Activated CD8-positive, alpha-beta memory T cell treated with anti-CD3 and anti-CD28 coated beads for 36 hours (primary cell): Measurements from ENCODE around the gene F7. TPM values are rescaled to one million over a fixed set of nuclear protein-coding genes. Genes with fewer than 3 reads are reported as not detected.
"Not testable (repeated sequence)": the region's sequence is repeated elsewhere in the genome, so short reads cannot be mapped to it uniquely, and the experiment has no call there.

ENCODE experiments used
- CTCF ChIA-PET: fragments of 350-600 bp; sonication (Branson Sonifier 250); formaldehyde crosslinking; loops from one replicate; lab custom pipeline; 2021; ENCODE audit warnings: antibody characterized with exemption; lab: Charles Lee
- POLR2A ChIA-PET: fragments of 350-600 bp; sonication (Branson Sonifier 250); formaldehyde crosslinking; loops from one replicate; lab custom pipeline; 2021; ENCODE audit warnings: antibody characterized with exemption; lab: Charles Lee
- total RNA-seq, 2 experiments: library from RNA; stranded (reverse); gene quantifications; one replicate each; pipeline ENCODE4 v1.2.3, GENCODE V29; 2021

Gene F7
- total RNA-seq, 2 experiments from 2014 or later, result 0.30 to 0.46 TPM

DNA sequence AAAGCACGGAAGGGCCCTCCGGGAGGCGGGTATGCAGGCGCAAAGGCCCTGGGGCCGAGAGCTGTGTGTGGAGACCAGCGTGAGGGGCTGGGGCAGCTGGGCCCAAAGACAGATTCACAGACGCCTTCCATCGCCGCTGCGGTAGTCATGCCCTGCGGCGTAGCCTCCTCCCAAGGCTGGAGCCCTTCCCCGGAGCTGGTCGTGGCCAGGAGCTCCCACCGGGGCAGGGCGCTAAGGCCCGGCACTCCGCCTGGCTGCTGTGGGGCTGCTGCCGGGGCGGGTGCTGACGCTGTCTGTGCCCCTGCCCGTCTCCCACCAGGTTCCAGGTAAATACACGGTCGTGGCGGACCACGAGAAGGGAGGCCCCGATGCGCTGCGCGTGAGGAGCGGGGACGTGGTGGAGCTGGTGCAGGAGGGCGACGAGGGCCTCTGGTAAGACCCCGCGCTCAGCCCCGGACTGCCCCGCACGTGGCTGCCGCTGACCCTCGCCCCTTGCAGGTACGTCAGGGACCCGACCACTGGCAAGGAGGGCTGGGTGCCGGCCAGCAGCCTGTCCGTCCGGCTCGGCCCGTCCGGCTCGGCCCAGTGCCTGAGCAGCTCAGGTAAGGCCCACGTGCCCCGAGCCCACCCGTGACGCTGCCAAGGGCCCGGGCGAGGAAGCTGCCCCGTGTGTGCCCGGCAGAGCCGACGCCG is 9.4 kb upstream of the F7 start:
- POLR2A ChIA-PET, result no interaction called here
- CTCF ChIA-PET, result no interaction called here

DNA sequence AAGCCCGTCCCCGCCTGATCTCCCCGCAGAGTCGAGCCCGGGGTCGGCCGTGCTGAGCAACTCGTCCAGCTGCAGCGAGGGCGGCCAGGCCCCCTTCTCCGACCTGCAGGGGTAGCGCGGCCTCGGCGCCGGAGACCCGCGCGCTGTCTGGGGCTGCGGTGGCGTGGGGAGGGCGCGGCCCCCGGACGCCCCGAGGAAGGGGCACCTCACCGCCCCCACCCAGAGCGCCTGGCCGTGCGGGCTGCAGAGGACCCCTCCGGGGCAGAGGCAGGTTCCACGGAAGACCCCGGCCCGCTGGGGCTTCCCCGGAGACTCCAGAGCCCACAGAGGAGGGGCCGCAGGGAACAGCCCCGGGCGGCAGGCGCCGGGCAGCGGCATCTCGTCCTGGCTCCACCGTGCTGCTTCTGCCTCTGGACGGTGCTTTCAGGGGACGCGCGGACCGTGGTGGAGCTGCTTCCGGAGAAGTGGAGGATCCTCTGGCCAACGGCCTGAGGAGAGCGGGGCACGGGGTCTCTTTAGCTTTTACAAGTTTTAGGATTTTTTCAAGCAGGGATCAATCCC is 8.8 kb upstream of the F7 start:
- CTCF ChIA-PET, result no interaction called here

DNA sequence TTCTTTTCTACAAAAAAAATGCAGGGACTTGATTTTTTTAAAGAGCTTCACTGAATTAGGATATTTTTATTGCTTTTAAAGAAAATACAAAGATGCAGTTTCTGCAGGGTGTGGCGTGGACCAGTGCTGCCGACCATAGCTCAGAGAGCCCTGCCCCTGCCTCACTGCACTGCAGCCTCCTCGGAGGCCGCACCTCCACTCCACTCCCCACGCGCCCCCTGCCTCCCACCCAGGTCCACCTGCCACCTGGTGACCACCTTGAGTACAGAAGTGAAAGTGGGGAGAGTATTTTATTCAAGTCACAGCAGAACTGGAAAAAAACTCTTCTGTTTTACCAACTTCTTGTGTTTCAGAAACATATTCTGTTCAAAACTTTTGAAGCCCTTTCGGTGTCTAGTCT is 7.9 kb upstream of the F7 start:
- POLR2A ChIA-PET, result no interaction called here
- CTCF ChIA-PET, result no interaction called here

More for the DNA sequence above, 8.8 kb upstream of the F7 start:
- POLR2A ChIA-PET, result no interaction called here

DNA sequence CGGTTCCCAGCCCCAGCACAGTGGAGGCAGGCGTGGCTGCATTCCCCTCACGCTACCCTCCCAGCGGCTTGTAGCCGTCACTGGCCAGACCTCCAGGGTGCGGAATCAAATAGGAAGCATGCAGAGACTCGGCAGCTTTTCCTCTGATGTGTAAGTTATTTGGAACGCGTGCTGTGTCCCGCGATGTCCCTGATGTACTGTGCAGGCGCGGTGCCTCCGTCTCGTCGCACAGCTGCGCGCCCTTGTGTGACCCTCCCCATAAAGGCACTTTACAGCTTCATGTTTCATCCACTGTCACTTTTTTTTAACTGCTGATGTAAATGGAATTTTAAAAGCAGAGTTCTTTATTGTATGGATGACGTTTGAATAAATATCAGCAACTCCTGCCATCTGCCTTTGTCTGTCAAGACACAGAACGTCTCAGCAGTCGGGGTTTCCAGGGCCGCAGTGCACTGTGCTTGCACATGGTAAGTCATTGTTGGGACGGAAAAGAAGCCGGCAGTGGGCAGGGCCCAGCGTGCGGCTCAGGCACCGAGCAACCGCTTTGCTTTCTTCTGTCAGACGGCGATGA is 7.3 kb upstream of the F7 start:
- CTCF ChIA-PET, result no interaction called here
- POLR2A ChIA-PET, result no interaction called here

DNA sequence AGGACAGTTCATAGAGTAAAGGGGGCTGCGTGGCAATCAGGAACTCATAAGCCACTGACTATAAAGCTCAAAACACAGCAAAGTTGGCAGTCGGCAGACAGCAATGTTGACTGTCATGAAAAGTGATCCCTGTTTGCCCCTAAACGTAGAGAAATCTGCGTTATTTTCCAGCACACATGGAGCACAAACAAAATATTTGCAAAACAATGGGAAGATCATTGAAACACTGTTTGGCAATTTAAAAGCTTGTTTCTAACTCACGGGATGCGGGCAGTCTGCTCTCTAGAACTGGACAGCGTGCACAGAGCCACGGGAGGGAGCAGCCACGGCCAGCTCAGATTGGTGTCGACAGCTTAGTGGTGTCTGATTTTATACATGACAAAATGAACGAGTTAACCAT is 6.4 kb upstream of the F7 start:
- CTCF ChIA-PET, result no interaction called here

DNA sequence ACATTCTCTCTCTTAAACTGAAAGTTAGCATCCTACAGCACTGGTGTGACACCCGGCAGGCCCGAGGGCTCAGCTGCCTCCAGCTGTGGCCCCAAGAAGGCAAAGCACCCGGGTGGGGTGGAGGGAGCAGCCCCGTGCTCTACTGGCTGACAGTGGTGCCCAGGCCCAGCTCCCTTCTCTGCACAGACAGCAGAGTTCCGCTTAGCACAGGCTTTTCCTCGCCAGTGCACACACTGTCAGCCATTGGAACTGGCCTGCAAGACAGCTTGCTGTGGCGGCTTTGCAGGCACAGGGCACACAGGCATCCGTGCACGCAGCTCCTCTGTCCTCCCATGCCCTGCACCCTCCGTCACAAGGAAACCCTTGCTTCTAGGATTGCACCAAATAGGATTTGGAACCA is 3.3 kb upstream of the F7 start:
- POLR2A ChIA-PET, CTCF ChIA-PET: not testable (repeated sequence)

More for the DNA sequence above, 6.4 kb upstream of the F7 start:
- POLR2A ChIA-PET, result no interaction called here

DNA sequence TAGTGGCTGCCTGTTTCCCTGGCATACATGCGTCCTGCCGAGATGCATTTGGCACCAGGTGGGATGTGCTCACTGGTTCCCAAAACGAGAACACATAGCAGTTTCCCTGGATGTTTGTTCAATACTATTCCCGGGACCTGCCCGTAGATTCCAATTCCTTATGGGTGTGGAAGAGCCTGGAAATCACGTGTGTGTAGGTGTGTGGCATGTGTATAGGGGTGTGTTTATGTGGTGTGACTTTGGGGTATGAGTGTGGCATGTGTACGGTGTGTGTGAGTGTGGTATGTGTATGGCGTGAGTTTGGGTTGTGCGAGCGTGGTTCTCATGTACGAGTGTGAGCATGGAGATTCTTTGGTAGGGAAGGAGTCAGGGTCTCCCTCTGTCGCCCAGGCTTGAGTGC is 2.9 kb upstream of the F7 start:
- ChIA-PET POLR2A (no interaction called here), CTCF (no interaction called here)

DNA sequence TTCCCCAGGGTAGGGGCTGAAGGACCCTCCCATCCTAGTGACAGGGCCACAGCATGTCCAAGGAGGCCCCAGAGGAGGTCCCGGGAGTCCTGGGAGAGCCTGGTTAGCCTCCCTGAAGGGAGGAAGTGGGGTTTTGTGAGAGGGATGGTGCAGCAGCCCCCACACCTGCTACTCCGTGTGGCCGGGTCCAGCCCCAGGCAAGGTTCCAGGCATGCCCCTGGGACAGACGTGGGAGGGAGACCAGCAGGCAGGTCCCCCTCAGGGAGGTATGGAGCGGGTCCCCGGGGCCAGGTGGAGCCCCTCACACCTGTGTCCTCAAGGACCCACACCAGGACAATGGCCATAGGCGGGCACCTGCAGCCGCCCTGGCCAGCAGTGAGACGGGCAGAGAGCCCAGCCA is 1.9 kb upstream of the F7 start:
- CTCF ChIA-PET, result no interaction called here
- POLR2A ChIA-PET, result no interaction called here

DNA sequence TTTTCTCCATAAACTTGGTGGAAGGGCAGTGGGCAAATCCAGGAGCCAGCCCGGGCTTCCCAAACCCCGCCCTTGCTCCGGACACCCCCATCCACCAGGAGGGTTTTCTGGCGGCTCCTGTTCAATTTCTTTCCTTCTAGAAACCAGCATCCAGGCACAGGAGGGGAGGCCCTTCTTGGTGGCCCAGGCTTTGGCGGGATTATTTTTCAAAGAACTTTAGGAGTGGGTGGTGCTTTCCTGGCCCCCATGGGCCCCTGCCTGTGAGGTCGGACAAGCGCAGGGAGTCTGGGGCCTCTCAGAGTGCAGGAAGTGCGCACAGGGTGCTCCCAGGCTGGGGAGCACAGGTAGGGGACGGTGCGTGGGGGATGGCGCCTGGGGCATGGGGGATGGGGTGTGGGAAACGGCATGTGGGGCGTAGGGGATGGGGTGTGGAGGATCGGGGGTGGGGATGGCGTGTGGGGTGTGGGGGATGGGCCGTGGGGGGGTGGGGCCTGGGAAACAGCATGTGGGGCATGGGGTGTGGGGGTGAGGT is 396 bp downstream of the F7 start:
- POLR2A ChIA-PET, result no interaction called here

DNA sequence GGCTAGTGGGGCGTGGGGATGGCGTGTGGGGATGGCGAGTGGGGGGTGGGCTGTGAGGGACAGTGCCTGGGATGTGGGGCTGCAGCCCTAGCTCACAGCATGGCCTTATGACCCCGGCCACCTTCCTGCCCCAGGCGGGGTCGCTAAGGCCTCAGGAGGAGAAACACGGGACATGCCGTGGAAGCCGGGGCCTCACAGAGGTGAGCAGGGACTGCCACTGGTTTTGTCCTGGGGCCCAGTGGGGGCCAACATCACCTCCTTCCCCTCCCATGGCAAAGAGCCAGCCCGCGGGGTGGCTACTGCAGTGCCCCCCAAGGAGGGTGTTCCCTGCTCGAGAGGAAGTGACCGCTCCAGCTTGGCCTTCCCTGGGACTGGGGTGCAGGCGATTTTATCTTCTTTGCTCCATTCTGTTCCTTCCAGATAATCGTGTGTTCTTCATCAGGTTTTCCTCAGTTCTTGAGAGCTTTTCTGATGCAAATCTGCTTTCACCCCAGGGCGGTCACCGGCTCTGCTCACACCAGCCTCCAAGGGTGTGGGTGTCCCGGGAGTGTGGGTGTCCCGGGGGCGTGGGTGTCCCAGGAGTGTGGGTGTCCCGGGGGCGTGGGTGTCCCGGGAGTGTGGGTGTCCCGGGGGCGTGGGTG is 1.2 kb downstream of the F7 start:
- CTCF ChIA-PET, result no interaction called here

More for the DNA sequence above, 396 bp downstream of the F7 start:
- CTCF ChIA-PET, result no interaction called here

DNA sequence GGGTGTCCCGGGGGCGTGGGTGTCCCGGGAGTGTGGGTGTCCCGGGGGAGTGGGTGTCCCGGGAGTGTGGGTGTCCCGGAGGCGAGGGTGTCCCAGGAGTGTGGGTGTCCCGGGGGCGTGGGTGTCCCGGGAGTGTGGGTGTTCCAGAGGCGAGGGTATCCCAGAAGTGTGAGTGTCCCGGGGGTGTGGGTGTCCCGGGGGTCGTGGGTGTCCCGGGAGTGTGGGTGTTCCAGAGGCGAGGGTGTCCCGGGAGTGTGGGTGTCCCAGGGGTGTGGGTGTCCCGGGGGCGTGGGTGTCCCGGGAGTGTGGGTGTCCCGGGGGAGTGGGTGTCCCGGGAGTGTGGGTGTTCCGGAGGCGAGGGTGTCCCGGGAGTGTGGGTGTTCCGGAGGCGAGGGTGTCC is 2.9 kb downstream of the F7 start:
- POLR2A ChIA-PET, CTCF ChIA-PET: not testable (repeated sequence)

More for the DNA sequence above, 1.2 kb downstream of the F7 start:
- POLR2A ChIA-PET, result no interaction called here

DNA sequence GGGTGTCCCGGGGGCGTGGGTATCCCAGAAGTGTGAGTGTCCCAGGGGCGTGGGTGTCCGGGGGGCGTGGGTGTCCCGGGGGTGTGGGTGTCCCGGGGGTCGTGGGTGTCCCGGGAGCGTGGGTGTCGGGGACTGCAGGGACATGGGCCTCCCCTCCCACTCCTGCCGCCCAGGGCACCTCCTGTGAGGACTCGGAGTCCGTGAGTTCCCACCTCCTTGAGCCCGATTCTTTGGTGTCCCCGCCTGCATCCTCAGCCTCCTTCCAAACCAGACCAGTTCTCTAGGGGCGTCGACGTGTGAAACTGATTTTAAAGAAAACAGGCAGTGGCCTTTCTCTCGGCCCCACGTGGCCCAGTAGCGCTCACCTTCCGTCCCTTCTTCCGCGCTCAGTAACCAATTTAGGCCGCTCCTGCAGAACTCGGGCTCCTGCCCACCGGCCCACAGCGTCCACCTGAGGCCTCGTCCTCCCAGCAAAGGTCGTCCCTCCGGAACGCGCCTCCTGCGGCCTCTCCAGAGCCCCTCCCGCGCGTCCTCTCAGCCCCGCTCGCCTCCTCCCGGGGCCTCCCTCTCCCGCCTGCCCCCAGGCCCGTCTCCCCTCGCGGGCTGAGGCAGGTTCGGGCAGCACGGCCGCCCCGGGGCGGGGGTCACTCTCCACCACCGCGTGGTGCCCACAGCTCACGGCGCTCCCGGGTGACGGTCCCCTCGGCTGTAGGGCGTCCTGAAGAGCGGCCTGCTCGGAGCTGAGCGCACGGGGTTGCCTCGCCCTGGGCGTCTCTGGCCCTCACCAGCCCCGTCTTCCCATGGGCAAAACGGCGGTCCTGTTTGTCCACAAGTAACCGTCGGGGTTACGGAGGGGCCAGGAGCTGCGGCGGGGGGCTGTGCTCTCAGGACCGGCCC is 3.8 kb downstream of the F7 start:
- ChIA-PET CTCF (no interaction called here), POLR2A (no interaction called here)

DNA sequence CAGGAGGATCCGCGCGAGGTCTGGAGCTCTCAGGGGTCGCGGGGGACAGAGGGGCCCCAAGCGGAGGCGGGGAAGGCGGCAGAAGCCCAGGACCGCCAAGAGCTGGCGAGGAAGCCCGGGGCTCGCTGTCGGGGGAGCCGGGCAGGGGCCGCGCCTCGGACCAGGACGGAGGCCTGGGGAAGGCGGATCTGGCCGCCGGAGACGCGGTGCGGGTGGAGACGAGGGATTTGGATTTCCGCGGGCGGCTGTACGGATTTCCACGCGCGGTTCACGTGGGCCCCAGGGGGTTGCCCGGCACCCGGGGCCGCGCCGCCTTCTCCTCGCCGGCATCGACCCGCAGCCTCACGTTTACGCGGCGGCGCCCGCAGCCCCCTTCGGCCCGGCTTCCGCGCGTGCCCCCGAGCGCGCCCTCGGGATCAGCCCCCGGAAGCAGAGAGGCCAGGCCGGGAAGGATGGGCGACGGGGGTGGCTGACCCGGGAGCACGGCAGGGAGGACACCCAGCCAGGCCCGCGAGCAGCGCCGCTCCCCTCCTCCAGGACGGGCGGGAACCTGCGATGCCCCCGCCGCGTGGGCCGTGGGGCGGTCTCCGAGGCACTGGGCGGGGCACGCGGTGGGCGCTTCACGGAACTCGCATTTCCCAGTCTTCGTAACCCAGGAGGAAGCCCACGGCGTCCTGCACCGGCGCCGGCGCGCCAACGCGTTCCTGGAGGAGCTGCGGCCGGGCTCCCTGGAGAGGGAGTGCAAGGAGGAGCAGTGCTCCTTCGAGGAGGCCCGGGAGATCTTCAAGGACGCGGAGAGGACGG is 4.7 kb downstream of the F7 start:
- ChIA-PET CTCF (no interaction called here), POLR2A (no interaction called here)

DNA sequence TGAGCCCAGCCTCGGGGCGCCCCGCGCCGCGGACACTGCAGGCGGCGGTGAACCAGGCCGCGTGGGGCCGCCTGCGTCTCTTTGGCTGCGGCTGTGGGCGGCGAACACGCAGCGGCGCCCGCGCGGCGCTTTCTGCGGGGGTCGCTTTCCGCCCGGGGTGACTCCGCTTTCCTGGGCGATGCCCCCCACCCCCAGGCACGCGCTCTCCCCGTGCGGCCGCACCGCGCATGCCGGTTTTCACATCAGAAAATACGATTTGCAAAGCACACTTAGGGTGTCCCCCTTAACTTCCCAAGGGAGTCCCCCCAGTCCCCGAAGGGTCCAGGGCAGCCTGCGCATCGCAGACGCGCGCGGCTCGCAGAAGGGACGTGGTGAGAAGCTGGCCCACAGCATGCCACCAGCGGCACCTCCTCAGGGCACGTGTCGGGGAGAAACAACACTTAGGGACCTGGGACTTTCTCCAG is 5.3 kb downstream of the F7 start:
- POLR2A ChIA-PET, result no interaction called here
- CTCF ChIA-PET, result no interaction called here

DNA sequence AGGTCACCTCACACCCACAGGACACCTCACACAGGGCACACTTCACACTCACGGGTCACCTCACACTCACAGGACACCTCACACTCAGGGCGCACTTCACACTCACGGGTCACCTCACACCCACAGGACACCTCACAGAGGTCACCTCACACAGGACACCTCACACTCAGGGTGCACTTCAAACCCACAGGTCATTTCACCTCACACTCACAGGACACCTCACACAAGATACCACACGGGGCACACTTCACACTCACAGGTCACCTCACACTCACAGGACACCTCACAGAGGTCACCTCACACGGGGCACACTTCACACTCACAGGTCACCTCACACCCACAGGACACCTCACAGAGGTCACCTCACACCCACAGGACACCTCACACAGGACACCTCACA is 6.2 kb downstream of the F7 start:
- POLR2A ChIA-PET, CTCF ChIA-PET: not testable (repeated sequence)

DNA sequence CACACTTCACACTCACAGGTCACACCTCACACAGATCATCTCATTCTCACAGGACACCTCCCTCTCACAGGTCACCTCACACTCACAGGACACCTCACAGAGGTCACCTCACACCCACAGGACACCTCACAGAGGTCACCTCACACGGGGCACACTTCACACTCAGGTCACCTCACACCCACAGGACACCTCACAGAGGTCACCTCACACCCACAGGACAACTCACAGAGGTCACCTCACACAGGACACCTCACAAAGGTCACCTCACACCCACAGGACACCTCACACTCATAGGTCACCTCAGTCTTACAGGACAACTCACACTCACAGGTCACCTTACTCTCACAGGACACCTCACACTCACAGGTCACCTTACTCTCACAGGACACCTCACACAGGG is 6.9 kb downstream of the F7 start:
- POLR2A ChIA-PET, CTCF ChIA-PET: not testable (repeated sequence)

DNA sequence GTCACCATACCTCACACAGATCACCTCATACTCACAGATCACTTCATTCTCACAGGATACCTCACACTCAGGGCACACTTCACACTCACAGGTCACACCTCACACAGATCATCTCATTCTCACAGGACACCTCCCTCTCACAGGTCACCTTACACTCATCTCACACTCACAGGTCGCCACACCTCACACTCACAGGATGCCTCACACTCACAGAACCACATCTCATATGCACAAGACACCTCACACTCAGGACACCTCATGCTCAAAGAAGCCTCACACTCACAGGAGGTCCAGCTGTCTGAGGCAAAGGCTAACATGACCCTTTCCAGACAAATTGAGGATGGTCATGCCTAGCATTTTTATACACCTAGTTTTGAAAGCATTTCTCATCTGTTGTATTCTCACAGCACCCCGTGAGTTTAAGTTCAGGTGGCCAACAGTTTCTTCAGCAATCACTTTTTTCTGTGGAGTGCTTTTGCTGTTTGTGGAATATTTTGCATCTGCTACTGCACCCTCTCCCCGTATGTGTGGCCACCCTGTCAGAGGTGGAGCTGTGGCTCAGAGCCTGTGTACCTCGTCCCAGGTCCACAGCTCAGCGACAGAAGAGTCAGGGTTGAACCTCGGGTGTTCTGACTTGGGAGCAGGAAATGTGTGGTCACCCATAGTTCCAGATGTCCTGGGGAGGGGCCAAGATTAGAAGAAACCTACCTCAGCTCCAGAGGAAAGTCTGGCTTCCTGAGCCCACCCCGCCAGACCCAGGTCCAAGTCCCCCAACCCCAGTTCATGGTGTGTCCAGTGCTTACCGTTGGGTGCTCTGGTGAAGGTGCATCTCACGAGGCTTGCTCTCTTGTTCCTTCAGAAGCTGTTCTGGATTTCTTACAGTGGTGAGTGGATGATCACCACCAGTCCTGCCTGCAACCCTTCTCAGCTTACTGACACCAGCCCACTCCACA is 7.6 kb downstream of the F7 start:
- CTCF ChIA-PET, result interaction anchor here (0.6 kb wide), 1 partner anchor 221 kb away, joined by 3 read pairs; no protein-coding TSS in a partner anchor
- POLR2A ChIA-PET, result no interaction called here

DNA sequence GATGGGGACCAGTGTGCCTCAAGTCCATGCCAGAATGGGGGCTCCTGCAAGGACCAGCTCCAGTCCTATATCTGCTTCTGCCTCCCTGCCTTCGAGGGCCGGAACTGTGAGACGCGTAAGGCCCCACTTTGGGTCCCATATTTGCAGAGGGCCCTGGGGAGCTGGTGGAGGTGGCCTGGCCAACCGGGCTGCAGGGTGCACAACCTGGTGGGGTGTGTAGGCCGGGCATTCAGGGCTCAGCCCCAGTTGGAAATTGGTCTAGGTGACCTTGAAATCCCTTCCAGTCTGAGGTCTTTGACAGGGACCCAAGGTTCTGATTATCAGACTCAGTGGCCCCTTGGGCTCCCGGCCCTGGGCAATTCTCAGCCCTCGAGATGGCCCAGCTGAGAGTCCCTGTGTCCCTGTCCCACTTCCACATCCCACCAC is 8.3 kb downstream of the F7 start:
- POLR2A ChIA-PET, result no interaction called here
- CTCF ChIA-PET, result no interaction called here
